ENCODE measurements around the gene FOXG1. TPM values are rescaled to one million over a fixed set of nuclear protein-coding genes. Genes with fewer than 3 reads are reported as not detected.

Gene FOXG1
- total and polyA plus RNA-seq, 10 donors: 0.03 to 0.12 (median 0.04) TPM; not detected in 6

DNA sequence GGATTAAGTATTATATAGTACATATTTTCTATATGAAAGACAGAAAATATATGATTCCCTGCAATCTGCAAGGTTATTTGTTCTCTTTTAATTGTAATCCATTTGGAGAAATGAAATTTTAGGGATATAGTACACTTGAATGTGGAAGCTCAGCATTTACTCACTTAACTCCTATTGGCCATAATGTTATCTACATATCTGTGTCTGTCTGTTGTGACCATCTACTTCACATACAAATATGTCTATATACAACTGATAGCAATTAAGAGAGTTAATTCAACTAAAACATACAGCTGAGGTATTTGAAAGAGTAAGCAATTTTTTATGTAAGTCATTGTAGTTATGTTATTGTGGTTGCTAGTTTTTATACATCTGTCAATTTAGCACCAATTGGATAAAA is 12.9 kb downstream of the FOXG1 start:
- H3K36me3 ChIP-seq: no peaks in the 10 kb centered on the region
- intact Hi-C loops (cut with DNase I; ENCODE audit: low total_unique reads): no loop called here
- H3K27me3 ChIP-seq (replicated peaks in 1 of 7): peaks cover 0 to 100% (median 74%) of the 10 kb centered on the region in 7 donors
- TF ChIP-seq, protein P1, sequence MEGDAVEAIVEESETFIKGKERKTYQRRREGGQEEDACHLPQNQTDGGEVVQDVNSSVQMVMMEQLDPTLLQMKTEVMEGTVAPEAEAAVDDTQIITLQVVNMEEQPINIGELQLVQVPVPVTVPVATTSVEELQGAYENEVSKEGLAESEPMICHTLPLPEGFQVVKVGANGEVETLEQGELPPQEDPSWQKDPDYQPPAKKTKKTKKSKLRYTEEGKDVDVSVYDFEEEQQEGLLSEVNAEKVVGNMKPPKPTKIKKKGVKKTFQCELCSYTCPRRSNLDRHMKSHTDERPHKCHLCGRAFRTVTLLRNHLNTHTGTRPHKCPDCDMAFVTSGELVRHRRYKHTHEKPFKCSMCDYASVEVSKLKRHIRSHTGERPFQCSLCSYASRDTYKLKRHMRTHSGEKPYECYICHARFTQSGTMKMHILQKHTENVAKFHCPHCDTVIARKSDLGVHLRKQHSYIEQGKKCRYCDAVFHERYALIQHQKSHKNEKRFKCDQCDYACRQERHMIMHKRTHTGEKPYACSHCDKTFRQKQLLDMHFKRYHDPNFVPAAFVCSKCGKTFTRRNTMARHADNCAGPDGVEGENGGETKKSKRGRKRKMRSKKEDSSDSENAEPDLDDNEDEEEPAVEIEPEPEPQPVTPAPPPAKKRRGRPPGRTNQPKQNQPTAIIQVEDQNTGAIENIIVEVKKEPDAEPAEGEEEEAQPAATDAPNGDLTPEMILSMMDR (IDR thresholded peaks at IDR 0.05 in 8 of 11, conservative IDR thresholded peaks at IDR 0.05 in 3 of 11): no peak
- TF ChIP-seq POLR2A (IDR thresholded peaks at IDR 0.05) (no peak), POLR2AphosphoS5 (IDR thresholded peaks at IDR 0.05) (no peak)
- H3K27ac ChIP-seq: no peak overlapping the region
- peaks cover 0 to 3% (median 0%) of the 10 kb centered on the region in 8 donors for H3K9me3 ChIP-seq
- peaks cover 0 to 1% (median 0%) of the 10 kb centered on the region in 6 donors for H3K4me1 ChIP-seq
- DNase-seq: no peak
- no peak overlapping the region for H3K4me3 ChIP-seq

DNA sequence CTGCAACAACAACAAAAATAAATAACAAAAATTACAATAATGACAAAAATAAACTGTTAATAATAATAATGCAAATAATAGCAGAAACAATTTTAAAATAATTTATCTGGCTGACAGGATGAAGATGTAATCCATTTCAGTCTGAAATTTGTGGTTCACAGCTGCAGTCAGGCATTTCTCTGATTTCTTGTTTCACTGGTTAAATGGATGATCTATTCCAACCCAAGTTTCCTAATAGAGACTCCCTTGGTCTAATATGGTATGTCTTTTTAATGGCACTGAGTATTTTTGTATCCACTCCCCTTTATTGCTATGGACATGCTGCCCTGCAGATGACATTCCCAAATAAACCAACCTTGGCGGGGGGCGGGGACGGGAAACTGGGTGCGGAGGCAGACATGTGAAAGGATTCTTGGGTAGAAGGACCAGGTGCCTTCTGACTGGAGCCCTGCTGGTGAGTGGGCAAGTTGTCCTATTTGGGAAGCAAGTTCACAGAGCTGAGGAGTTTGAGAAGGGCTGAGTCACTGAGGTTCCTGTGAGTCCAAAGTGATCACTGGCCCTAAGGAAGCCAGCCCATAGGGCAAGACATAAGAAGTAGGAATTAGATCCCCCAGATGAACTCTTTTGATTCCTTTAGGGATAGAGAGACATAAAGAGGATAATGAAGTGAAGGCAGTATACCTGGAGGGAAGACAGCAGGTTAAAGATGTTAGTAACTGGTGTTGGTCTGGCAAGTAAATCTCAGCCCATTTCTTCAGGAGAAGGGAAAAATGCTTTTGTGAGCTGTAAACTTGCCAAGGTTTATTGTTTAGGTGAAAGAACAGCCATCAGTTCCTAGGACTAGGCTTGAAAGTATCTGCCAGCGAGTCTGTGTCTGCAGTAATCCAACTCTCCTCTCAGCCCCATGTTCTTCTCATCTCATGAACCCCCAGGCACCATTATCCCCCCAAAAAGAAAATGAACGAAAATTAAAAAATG is 14.5 kb downstream of the FOXG1 start:
- no peak overlapping the region for H3K4me3 ChIP-seq
- TF ChIP-seq, protein P1 (IDR thresholded peaks at IDR 0.05 in 8 of 11, conservative IDR thresholded peaks at IDR 0.05 in 3 of 11): no peak
- TF ChIP-seq POLR2A (IDR thresholded peaks at IDR 0.05): no peak
- TF ChIP-seq POLR2AphosphoS5 (IDR thresholded peaks at IDR 0.05): no peak
- DNase-seq: no peak
- peaks cover 0 to 100% (median 74%) of the 10 kb centered on the region in 7 donors for H3K27me3 ChIP-seq (replicated peaks in 1 of 7)
- no peak overlapping the region for H3K27ac ChIP-seq
- no peaks in the 10 kb centered on the region for H3K36me3 ChIP-seq
- WGBS, 5 donors: 5 to 11% (median 8%) methylated on average over 6 of the region's 6 CpGs
- peaks cover 0 to 12% (median 8%) of the 10 kb centered on the region in 6 donors for H3K4me1 ChIP-seq
- intact Hi-C loops (cut with DNase I; ENCODE audit: low total_unique reads): no loop called here
- peaks cover 0 to 10% (median 0%) of the 10 kb centered on the region in 8 donors for H3K9me3 ChIP-seq

DNA sequence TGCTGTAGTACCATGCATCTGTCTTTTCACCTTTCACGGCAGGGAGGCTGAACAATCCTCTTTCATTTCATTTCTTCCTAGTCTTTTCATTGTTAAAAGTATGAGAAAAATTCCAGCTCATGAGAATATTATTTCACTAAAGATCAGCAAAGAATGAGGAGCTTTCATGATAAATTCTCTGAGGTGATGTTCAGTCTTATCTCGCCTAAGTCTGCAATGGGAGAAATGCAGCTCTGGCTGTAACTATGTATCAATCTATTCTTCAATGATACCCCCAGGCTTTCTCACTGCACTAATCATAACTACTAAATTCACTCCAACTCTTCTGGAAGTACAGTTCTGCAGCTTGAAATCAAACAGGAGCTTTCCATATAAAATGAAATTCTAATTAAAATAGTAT is 15.7 kb downstream of the FOXG1 start:
- H3K4me3 ChIP-seq: no peak overlapping the region
- no peak overlapping the region for H3K27ac ChIP-seq
- intact Hi-C loops (cut with DNase I; ENCODE audit: low total_unique reads): no loop called here
- peaks cover 0 to 10% (median 2%) of the 10 kb centered on the region in 8 donors for H3K9me3 ChIP-seq
- H3K4me1 ChIP-seq: peaks cover 0 to 12% (median 8%) of the 10 kb centered on the region in 6 donors
- H3K36me3 ChIP-seq: no peaks in the 10 kb centered on the region
- peaks cover 0 to 99% (median 73%) of the 10 kb centered on the region in 7 donors for H3K27me3 ChIP-seq (replicated peaks in 1 of 7)
- TF ChIP-seq POLR2A (IDR thresholded peaks at IDR 0.05) (no peak), POLR2AphosphoS5 (IDR thresholded peaks at IDR 0.05) (no peak)
- TF ChIP-seq, protein P1 (IDR thresholded peaks at IDR 0.05 in 8 of 11, conservative IDR thresholded peaks at IDR 0.05 in 3 of 11): no peak
- 16 to 25% (median 21%) methylated on average over 2 of the region's 2 CpGs for WGBS, 5 donors
- DNase-seq: no peak

GRCh38 chr14:28783664-28784063 is 17.1 kb downstream of the FOXG1 start:
- Histone ChIP-seq H3K4me3 (no peak overlapping the region), H3K9me3 (peaks cover 0 to 10% (median 2%) of the 10 kb centered on the region in 8 donors), H3K4me1 (peaks cover 0 to 12% (median 8%) of the 10 kb centered on the region in 6 donors), H3K27me3 (replicated peaks in 1 of 7) (peaks cover 0 to 88% (median 67%) of the 10 kb centered on the region in 7 donors), H3K27ac (no peak overlapping the region), H3K36me3 (no peaks in the 10 kb centered on the region)
- intact Hi-C loops (cut with DNase I; ENCODE audit: low total_unique reads): no loop called here
- 9 to 15% (median 12%) methylated on average over 4 of the region's 4 CpGs for WGBS, 5 donors
- TF ChIP-seq, protein P1 (IDR thresholded peaks at IDR 0.05 in 8 of 11, conservative IDR thresholded peaks at IDR 0.05 in 3 of 11): no peak
- no peak for TF ChIP-seq POLR2A (IDR thresholded peaks at IDR 0.05)
- no peak for TF ChIP-seq POLR2AphosphoS5 (IDR thresholded peaks at IDR 0.05)
- DNase-seq: no peak
